DND-41 (cell line): ENCODE data around the gene BCAN.

Source experiments
- ATAC-seq: fragments of 200-7000 bp; cut with Tn5 transposase; 3 replicates; pipeline ENCODE4 v1.9.1; 2021; ENCODE audit warnings: low read depth; ENCODE audit not compliant: insufficient read depth
- DNase-seq: peaks from one replicate; pipeline ENCODE4 v3.0.0-alpha.2; 2020
- H2AFZ ChIP-seq: 2 replicates; pipeline ENCODE4 v1.6.0; 2012; ENCODE audit warnings: low read depth, low read length
- H3K27ac ChIP-seq: 2 replicates; pipeline ENCODE4 v1.5.1; 2012; ENCODE audit warnings: low read length, inconsistent platforms
- H3K27me3 ChIP-seq: fragments of 200-600 bp; sonication (generic); 2 replicates; pipeline ENCODE4 v1.6.0; 2012; ENCODE audit warnings: low read length, mild to moderate bottlenecking, inconsistent platforms; ENCODE audit not compliant: insufficient read depth, poor library complexity
- H3K36me3 ChIP-seq: 2 replicates; pipeline ENCODE4 v1.5.1; 2012; ENCODE audit warnings: low read length, inconsistent platforms; ENCODE audit not compliant: insufficient read depth
- H3K4me1 ChIP-seq: 2 replicates; pipeline ENCODE4 v1.5.1; 2012; ENCODE audit warnings: mild to moderate bottlenecking, low read length; ENCODE audit not compliant: insufficient read depth
- H3K4me2 ChIP-seq: 2 replicates; pipeline ENCODE4 v1.6.0; 2012; ENCODE audit warnings: mild to moderate bottlenecking, moderate library complexity, low read length, inconsistent platforms; ENCODE audit not compliant: insufficient read depth
- H3K4me3 ChIP-seq, 2 experiments: fragments of 200-600 bp in 1 of 2; shearing (Covaris generic) in 1 of 2; 2 replicates each; pipeline ENCODE4 v1.5.1; 2012 to 2016; ENCODE audit warnings: inconsistent platforms in 2 of 2, low read length in 2 of 2, mild to moderate bottlenecking in 2 of 2, low read depth in 1 of 2, moderate library complexity in 1 of 2
- H3K79me2 ChIP-seq: 2 replicates; pipeline ENCODE4 v1.6.0; 2012; ENCODE audit warnings: low read length, inconsistent platforms; ENCODE audit not compliant: insufficient read depth
- H3K9ac ChIP-seq: 2 replicates; pipeline ENCODE4 v1.6.0; 2012; ENCODE audit warnings: low read depth, mild to moderate bottlenecking, inconsistent platforms, low read length, moderate library complexity
- H3K9me3 ChIP-seq: 2 replicates; pipeline ENCODE4 v1.5.1; 2012; ENCODE audit warnings: low read length, moderate library complexity, mild to moderate bottlenecking, inconsistent platforms; ENCODE audit not compliant: insufficient read depth, severe bottlenecking
- H4K20me1 ChIP-seq: 2 replicates; pipeline ENCODE4 v1.6.0; 2012; ENCODE audit warnings: low read length; ENCODE audit not compliant: insufficient read depth
- EZH2 ChIP-seq: IDR thresholded peaks from 3 replicates; pipeline ENCODE4 v1.6.1; 2012; ENCODE audit warnings: borderline replicate concordance, low read depth, mild to moderate bottlenecking, moderate library complexity, low read length, inconsistent platforms; ENCODE audit not compliant: severe bottlenecking
- TF ChIP-seq, protein P1 (sequence below): IDR thresholded peaks from 2 replicates; pipeline ENCODE4 v1.5.1; 2012; ENCODE audit warnings: borderline replicate concordance, low read length, moderate library complexity, mild to moderate bottlenecking; ENCODE audit not compliant: poor library complexity, severe bottlenecking; ENCODE audit errors: extremely low read depth

Gene BCAN

DNA sequence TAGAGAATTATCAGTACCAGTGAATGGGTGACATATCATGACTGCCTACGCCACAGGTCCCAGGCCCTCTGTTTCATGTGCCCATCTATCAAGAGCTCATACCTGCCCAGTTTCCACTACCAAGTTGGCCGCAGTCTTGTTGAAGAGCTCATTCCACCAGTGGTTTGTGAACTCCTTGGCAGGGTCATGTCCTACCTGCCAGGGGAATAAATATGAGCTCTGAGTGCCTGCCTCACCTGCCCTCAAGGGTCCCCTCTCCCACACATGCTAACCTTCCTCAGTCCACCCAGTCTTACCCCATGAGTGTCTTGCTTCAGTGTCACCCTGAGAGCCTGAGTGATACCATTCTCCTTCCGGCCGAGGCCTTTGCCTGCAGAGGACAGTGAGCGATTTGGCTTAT is 43.8 kb upstream of the BCAN start:
- no peak overlapping the region for H3K9ac ChIP-seq
- no peak overlapping the region for H3K27ac ChIP-seq
- H3K4me3 ChIP-seq: no peak overlapping the region
- no peak overlapping the region for H2AFZ ChIP-seq
- H3K4me1 ChIP-seq: peaks cover 34% of the 10 kb centered on the region
- no peak for TF ChIP-seq EZH2
- TF ChIP-seq, protein P1, sequence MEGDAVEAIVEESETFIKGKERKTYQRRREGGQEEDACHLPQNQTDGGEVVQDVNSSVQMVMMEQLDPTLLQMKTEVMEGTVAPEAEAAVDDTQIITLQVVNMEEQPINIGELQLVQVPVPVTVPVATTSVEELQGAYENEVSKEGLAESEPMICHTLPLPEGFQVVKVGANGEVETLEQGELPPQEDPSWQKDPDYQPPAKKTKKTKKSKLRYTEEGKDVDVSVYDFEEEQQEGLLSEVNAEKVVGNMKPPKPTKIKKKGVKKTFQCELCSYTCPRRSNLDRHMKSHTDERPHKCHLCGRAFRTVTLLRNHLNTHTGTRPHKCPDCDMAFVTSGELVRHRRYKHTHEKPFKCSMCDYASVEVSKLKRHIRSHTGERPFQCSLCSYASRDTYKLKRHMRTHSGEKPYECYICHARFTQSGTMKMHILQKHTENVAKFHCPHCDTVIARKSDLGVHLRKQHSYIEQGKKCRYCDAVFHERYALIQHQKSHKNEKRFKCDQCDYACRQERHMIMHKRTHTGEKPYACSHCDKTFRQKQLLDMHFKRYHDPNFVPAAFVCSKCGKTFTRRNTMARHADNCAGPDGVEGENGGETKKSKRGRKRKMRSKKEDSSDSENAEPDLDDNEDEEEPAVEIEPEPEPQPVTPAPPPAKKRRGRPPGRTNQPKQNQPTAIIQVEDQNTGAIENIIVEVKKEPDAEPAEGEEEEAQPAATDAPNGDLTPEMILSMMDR: no peak
- peaks cover 64% of the 10 kb centered on the region for H3K36me3 ChIP-seq
- peaks cover 50% of the 10 kb centered on the region for H3K79me2 ChIP-seq
- H3K9me3 ChIP-seq: no peaks in the 10 kb centered on the region
- no peaks in the 10 kb centered on the region for H3K27me3 ChIP-seq
- H4K20me1 ChIP-seq: peaks cover 7% of the 10 kb centered on the region; the same call in 1 of the 2 replicates
- no peak for DNase-seq
- ATAC-seq: no peak
- no peak overlapping the region for H3K4me2 ChIP-seq

- Histone ChIP-seq H3K4me2 (peak overlapping the region; percentile 14; the same call in 1 of the 2 replicates), H3K9ac (no peak overlapping the region; the same call in 1 of the 2 replicates), H3K4me3 (no peak overlapping the region), H3K27me3 (no peaks in the 10 kb centered on the region), H3K79me2 (peaks cover 44% of the 10 kb centered on the region), H3K27ac (no peak overlapping the region), H2AFZ (no peak overlapping the region), H3K36me3 (peaks cover 56% of the 10 kb centered on the region), H4K20me1 (peaks cover 7% of the 10 kb centered on the region; the same call in 1 of the 2 replicates), H3K9me3 (no peaks in the 10 kb centered on the region), H3K4me1 (peaks cover 28% of the 10 kb centered on the region)
- no peak for DNase-seq
- no peak for ATAC-seq
- no peak for TF ChIP-seq EZH2
These were observed 43.0 kb upstream of the BCAN start for GRCh38 chr1:156598731-156599432.

DNA sequence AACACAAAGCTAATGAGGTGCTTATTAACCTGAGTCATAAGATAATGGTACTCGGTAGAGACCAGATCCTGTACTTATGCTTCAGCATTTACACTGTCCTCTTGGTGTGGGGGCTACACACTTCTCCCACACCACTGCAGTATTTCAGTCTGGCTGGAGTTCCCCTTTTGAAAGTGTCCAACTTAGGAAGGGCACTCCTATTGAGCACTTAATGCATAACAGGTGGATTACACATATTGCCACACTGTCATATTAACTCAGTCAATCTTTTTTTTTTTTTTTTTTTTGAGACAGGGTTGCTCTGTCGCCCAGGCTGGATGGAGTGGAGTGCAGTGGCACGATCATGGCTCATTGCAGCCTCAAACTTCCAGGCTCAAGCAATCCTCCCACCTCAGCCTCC is 42.1 kb upstream of the BCAN start:
- TF ChIP-seq, protein P1: peak; percentile 31
- TF ChIP-seq EZH2: no peak
- no peak overlapping the region for H2AFZ ChIP-seq
- peak overlapping the region; percentile 67 for H3K9ac ChIP-seq
- DNase-seq (no peak), ATAC-seq (peak; percentile 20; the same call in 1 of the 3 replicates)
- peaks cover 7% of the 10 kb centered on the region; the same call in 1 of the 2 replicates for H4K20me1 ChIP-seq
- peaks cover 28% of the 10 kb centered on the region for H3K4me1 ChIP-seq
- peaks cover 47% of the 10 kb centered on the region for H3K36me3 ChIP-seq
- no peaks in the 10 kb centered on the region for H3K9me3 ChIP-seq
- no peak overlapping the region for H3K27ac ChIP-seq
- no peaks in the 10 kb centered on the region for H3K27me3 ChIP-seq
- H3K79me2 ChIP-seq: peaks cover 44% of the 10 kb centered on the region
- peak overlapping the region in 1 of 2 experiments; percentile 87; a peak in 1 of 4 replicates for H3K4me3 ChIP-seq
- peak overlapping the region; percentile 74; the same call in 1 of the 2 replicates for H3K4me2 ChIP-seq

DNA sequence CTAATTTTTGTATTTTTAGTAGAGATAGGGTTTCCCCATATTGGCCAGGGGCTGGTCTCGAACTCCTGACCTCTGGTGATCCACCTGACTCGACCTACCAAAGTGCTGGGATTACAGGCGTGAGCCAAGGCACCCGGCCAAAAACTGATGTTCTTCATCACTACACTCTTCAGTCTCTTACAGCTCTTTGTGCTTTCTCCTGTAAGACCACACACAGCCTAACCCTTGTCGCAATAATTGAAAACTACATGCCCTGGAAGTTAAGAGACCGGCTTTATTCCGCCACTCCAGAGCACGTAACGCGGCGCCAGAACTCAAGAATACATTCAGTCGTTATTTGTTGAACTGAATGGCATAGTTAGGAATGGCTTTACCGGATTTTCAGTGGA is 41.2 kb upstream of the BCAN start:
- Histone ChIP-seq H4K20me1 (peaks cover 7% of the 10 kb centered on the region; the same call in 1 of the 2 replicates), H3K79me2 (peaks cover 44% of the 10 kb centered on the region), H3K4me2 (peak overlapping the region; percentile 74), H3K4me1 (peaks cover 28% of the 10 kb centered on the region), H3K36me3 (peaks cover 38% of the 10 kb centered on the region), H3K4me3 (peak overlapping the region; percentile 55 to 87), H2AFZ (peak overlapping the region; percentile 93), H3K27ac (peak overlapping the region; percentile 88), H3K9ac (peak overlapping the region; percentile 67), H3K9me3 (no peaks in the 10 kb centered on the region), H3K27me3 (no peaks in the 10 kb centered on the region)
- ATAC-seq (peak; percentile 20), DNase-seq (no peak)
- TF ChIP-seq, protein P1: no peak
- TF ChIP-seq EZH2: no peak
